Measurements from ENCODE around the gene HNRNPL.
A peak's percentile ranks its signal among the peaks of the same experiment; 100 is the strongest.
"Not testable (repeated sequence)": the region's sequence is repeated elsewhere in the genome, so short reads cannot be mapped to it uniquely, and the experiment has no call there.

HNRNPL gene

DNA sequence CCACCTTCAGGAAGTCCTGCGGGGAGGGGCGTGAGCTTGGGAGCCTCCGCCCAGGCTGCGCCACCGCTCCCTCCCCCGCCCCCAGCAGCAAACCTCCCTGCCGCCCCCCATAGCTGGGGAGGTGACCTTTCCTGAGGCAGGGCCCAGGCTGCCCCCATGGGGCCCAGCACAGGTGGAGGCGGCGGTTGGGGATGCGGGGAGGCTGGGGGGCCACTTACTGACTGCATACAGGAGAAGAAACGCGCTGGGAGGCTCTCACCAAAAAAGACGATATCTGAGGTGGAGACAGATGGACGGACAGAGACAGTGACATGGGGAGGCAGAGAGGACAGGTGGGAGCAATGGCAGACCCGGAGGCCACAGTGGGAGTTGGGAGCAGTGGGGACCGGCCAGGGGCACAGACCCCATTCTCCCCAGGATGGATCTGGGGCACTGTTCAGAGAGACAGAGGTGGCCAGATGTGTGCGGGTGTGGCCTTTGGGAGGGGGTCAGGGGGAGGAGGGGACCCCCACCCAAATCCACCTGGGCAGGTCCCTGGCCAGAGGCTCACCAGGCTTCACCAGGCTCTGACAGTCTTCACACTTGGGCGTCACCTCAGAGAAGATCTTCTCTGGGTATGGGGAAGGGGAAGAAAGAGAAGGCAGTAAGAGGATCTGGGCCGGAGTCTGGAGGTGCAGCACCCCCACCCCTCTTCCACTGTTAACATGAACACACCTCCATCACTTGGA, 31.3 kb upstream of the HNRNPL start:
- no peak overlapping the region for H3K27ac ChIP-seq (ENCODE audit: low read depth, low read length)
- no peaks in the 10 kb centered on the region for H3K79me2 ChIP-seq (ENCODE audit: control insufficient read depth, insufficient read depth, low read length, unreplicated experiment)
- no peaks in the 10 kb centered on the region for H3K4me1 ChIP-seq (ENCODE audit: control insufficient read depth, insufficient read depth, low read length, unreplicated experiment)

DNA sequence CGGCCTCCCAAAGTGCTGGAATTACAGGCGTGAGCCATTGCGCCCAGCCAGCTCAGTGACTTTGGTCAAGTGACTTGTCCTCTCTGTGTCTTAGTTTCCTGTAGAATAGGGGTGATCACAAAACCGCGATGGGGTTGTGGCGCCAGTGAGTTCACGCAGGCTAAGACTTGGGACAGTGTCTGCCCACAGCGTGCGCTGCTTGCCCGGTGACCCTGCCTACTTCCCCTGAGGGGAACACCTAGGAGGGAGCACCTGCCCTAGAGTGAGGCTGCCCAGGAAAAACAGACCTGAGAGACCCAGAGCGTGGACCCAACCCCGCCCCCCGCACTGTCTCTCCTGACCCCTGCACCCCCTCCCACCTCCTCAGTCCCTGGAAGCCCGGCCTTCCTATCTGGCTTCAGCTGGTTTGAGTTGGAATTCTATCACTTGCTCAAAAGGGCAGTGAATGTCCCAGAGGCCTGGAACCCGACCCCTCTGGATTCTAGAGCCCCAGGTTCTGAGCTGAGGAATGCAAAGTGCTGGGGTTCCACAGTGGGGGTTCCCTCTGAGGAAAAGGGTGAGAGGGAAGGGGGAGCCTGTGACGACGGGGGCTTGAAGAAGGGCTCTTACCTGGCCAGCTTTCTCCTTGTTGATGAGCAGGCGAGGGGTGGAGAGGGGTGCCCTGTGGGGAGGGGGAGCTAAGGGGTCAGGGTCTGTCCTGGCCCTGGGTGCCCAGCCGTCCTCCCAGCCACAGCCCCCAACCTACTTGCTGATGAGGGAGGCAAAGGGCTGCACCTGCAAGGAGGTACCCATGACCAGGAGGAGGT, 30.5 kb upstream of the HNRNPL start:
- Histone ChIP-seq H3K79me2 (ENCODE audit: control insufficient read depth, insufficient read depth, low read length, unreplicated experiment) (no peaks in the 10 kb centered on the region), H3K36me3 (ENCODE audit: insufficient read depth, low read length) (no peaks in the 10 kb centered on the region), H3K27me3 (ENCODE audit: insufficient read depth, low read length) (no peaks in the 10 kb centered on the region), H3K4me1 (ENCODE audit: control insufficient read depth, insufficient read depth, low read length, unreplicated experiment) (no peaks in the 10 kb centered on the region), H2AFZ (ENCODE audit: low read length, unreplicated experiment) (no peak overlapping the region), H3K27ac (ENCODE audit: low read depth, low read length) (no peak overlapping the region), H3K4me3 (ENCODE audit: low read depth, low read length) (no peak overlapping the region)

More for the DNA sequence above, 31.3 kb upstream of the HNRNPL start:
- H3K27me3 ChIP-seq (ENCODE audit: insufficient read depth, low read length) = no peaks in the 10 kb centered on the region
- no peak overlapping the region for H2AFZ ChIP-seq (ENCODE audit: low read length, unreplicated experiment)
- no peak overlapping the region for H3K4me3 ChIP-seq (ENCODE audit: low read depth, low read length)
- H3K36me3 ChIP-seq (ENCODE audit: insufficient read depth, low read length) = no peaks in the 10 kb centered on the region

GRCh38 chr19:38879400-38879751, 29.6 kb upstream of the HNRNPL start:
- no peak overlapping the region for H3K27ac ChIP-seq (ENCODE audit: low read depth, low read length)
- no peaks in the 10 kb centered on the region for H3K4me1 ChIP-seq (ENCODE audit: control insufficient read depth, insufficient read depth, low read length, unreplicated experiment)
- H3K4me3 ChIP-seq (ENCODE audit: low read depth, low read length) = no peak overlapping the region
- H3K36me3 ChIP-seq (ENCODE audit: insufficient read depth, low read length) = no peaks in the 10 kb centered on the region
- no peaks in the 10 kb centered on the region for H3K79me2 ChIP-seq (ENCODE audit: control insufficient read depth, insufficient read depth, low read length, unreplicated experiment)
- no peak overlapping the region for H2AFZ ChIP-seq (ENCODE audit: low read length, unreplicated experiment)
- H3K27me3 ChIP-seq (ENCODE audit: insufficient read depth, low read length) = no peaks in the 10 kb centered on the region

GRCh38 chr19:38878575-38879399, 29.0 kb upstream of the HNRNPL start:
- Histone ChIP-seq H3K27ac (ENCODE audit: low read depth, low read length) (no peak overlapping the region), H3K36me3 (ENCODE audit: insufficient read depth, low read length) (no peaks in the 10 kb centered on the region), H3K27me3 (ENCODE audit: insufficient read depth, low read length) (no peaks in the 10 kb centered on the region), H3K79me2 (ENCODE audit: control insufficient read depth, insufficient read depth, low read length, unreplicated experiment) (no peaks in the 10 kb centered on the region), H3K4me3 (ENCODE audit: low read depth, low read length) (no peak overlapping the region), H2AFZ (ENCODE audit: low read length, unreplicated experiment) (no peak overlapping the region), H3K4me1 (ENCODE audit: control insufficient read depth, insufficient read depth, low read length, unreplicated experiment) (no peaks in the 10 kb centered on the region)

- Histone ChIP-seq H2AFZ (ENCODE audit: low read length, unreplicated experiment) (no peak within 1 kb of the TSS), H3K36me3 (ENCODE audit: insufficient read depth, low read length) (no peaks in the 10 kb centered on the region), H3K4me3 (ENCODE audit: low read depth, low read length) (no peak within 1 kb of the TSS), H3K27me3 (ENCODE audit: insufficient read depth, low read length) (no peaks in the 10 kb centered on the region), H3K79me2 (ENCODE audit: control insufficient read depth, insufficient read depth, low read length, unreplicated experiment) (no peaks in the 10 kb centered on the region), H3K27ac (ENCODE audit: low read depth, low read length) (no peak within 1 kb of the TSS), H3K4me1 (ENCODE audit: control insufficient read depth, insufficient read depth, low read length, unreplicated experiment) (no peaks in the 10 kb centered on the region)
Measured at GRCh38 chr19:38877781-38878574, 28.2 kb upstream of the HNRNPL start, which contains the start of gene RINL. TSS of gene RINL (minus strand) at chr19:38878275. CDS start at chr19:38876742, 1,533 bp downstream.

GRCh38 chr19:38875656-38876395, 26.0 kb upstream of the HNRNPL start:
- Histone ChIP-seq H3K79me2 (ENCODE audit: control insufficient read depth, insufficient read depth, low read length, unreplicated experiment) (no peaks in the 10 kb centered on the region), H3K4me1 (ENCODE audit: control insufficient read depth, insufficient read depth, low read length, unreplicated experiment) (no peaks in the 10 kb centered on the region), H3K4me3 (ENCODE audit: low read depth, low read length) (no peak overlapping the region), H2AFZ (ENCODE audit: low read length, unreplicated experiment) (no peak overlapping the region), H3K36me3 (ENCODE audit: insufficient read depth, low read length) (no peaks in the 10 kb centered on the region), H3K27me3 (ENCODE audit: insufficient read depth, low read length) (no peaks in the 10 kb centered on the region), H3K27ac (ENCODE audit: low read depth, low read length) (no peak overlapping the region)

GRCh38 chr19:38873400-38873799, 23.6 kb upstream of the HNRNPL start:
- H3K4me1 ChIP-seq (ENCODE audit: control insufficient read depth, insufficient read depth, low read length, unreplicated experiment); H3K36me3 ChIP-seq (ENCODE audit: insufficient read depth, low read length): not testable (repeated sequence)

DNA sequence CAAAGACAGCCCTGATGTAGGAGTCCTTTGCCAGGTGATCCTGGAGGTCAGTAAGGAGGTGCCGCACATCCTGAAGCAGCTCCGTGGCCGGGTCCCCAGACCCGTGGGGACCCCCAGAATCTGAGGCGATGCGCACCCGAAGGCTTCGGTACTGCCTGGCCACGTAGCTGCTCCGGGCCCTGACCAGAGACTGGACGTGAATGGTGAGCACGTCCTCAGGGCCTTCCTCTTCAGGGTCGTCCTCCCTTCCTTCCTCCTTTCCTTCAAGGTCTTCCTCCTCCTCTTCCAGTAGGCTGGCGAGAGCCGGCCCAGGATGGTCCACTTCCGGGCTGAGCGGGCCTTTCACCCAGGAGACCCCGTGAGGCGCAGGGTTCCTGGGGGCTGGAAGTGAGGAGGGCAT, 20.8 kb upstream of the HNRNPL start:
- Histone ChIP-seq H3K4me1 (ENCODE audit: control insufficient read depth, insufficient read depth, low read length, unreplicated experiment) (no peaks in the 10 kb centered on the region), H3K4me3 (ENCODE audit: low read depth, low read length) (no peak overlapping the region; the same call in 1 of the 2 replicates), H3K27ac (ENCODE audit: low read depth, low read length) (no peak overlapping the region), H3K36me3 (ENCODE audit: insufficient read depth, low read length) (no peaks in the 10 kb centered on the region), H3K27me3 (ENCODE audit: insufficient read depth, low read length) (no peaks in the 10 kb centered on the region), H2AFZ (ENCODE audit: low read length, unreplicated experiment) (no peak overlapping the region), H3K79me2 (ENCODE audit: control insufficient read depth, insufficient read depth, low read length, unreplicated experiment) (no peaks in the 10 kb centered on the region)

More at GRCh38 chr19:38873400-38873799, 23.6 kb upstream of the HNRNPL start:
- H3K4me3 ChIP-seq (ENCODE audit: low read depth, low read length); H3K27me3 ChIP-seq (ENCODE audit: insufficient read depth, low read length); H3K79me2 ChIP-seq (ENCODE audit: control insufficient read depth, insufficient read depth, low read length, unreplicated experiment); H3K27ac ChIP-seq (ENCODE audit: low read depth, low read length); H2AFZ ChIP-seq (ENCODE audit: low read length, unreplicated experiment): not testable (repeated sequence)

GRCh38 chr19:38869836-38870607, 20.2 kb upstream of the HNRNPL start:
- no peaks in the 10 kb centered on the region for H3K79me2 ChIP-seq (ENCODE audit: control insufficient read depth, insufficient read depth, low read length, unreplicated experiment)
- no peak overlapping the region for H3K27ac ChIP-seq (ENCODE audit: low read depth, low read length)
- no peaks in the 10 kb centered on the region for H3K27me3 ChIP-seq (ENCODE audit: insufficient read depth, low read length)
- peak overlapping the region; percentile 60 for H3K4me3 ChIP-seq (ENCODE audit: low read depth, low read length)
- no peaks in the 10 kb centered on the region for H3K36me3 ChIP-seq (ENCODE audit: insufficient read depth, low read length)
- H2AFZ ChIP-seq (ENCODE audit: low read length, unreplicated experiment) = no peak overlapping the region
- no peaks in the 10 kb centered on the region for H3K4me1 ChIP-seq (ENCODE audit: control insufficient read depth, insufficient read depth, low read length, unreplicated experiment)

All from ACC112 (cell line).